ENCODE results near the gene BPIFB1.

The BPIFB1 gene

GRCh38 chr20:33278700-33279099, 4.3 kb upstream of the BPIFB1 start:
- no peak overlapping the region for H3K27ac ChIP-seq
- TF ChIP-seq CTCF (conservative IDR thresholded peaks at IDR 0.05): no peak

GRCh38 chr20:33279261-33279910, 3.6 kb upstream of the BPIFB1 start:
- H3K27ac ChIP-seq: no peak overlapping the region
- TF ChIP-seq CTCF (conservative IDR thresholded peaks at IDR 0.05): no peak

- no peak overlapping the region for H3K27ac ChIP-seq
- no peak for TF ChIP-seq CTCF (conservative IDR thresholded peaks at IDR 0.05)
Observed at GRCh38 chr20:33280000-33280680, 2.9 kb upstream of the BPIFB1 start.

GRCh38 chr20:33280775-33281174, 2.2 kb upstream of the BPIFB1 start:
- TF ChIP-seq CTCF (conservative IDR thresholded peaks at IDR 0.05): no peak

GRCh38 chr20:33281550-33282146, 1.4 kb upstream of the BPIFB1 start:
- no peak overlapping the region for H3K27ac ChIP-seq
- no peak for TF ChIP-seq CTCF (conservative IDR thresholded peaks at IDR 0.05)

More at GRCh38 chr20:33280775-33281174, 2.2 kb upstream of the BPIFB1 start:
- H3K27ac ChIP-seq: no peak overlapping the region

- TF ChIP-seq CTCF (conservative IDR thresholded peaks at IDR 0.05): no peak
- H3K27ac ChIP-seq: no peak overlapping the region
Observed at GRCh38 chr20:33282196-33282934, 649 bp upstream of the BPIFB1 start.

- no peak for TF ChIP-seq CTCF (conservative IDR thresholded peaks at IDR 0.05)
- no peak overlapping the region for H3K27ac ChIP-seq
Observed at GRCh38 chr20:33284284-33284683, 1.3 kb downstream of the BPIFB1 start.

Data from VCaP (cell line).